NK-92 treated with Interleukin-12 subunit alpha and Interleukin-12 subunit beta, amount 100 ng/mL, for 24 hours (cell line): ENCODE measurements around the gene TPPP.

ENCODE experiments used
- DNase-seq: peaks from one replicate; lab custom pipeline; 2025; lab: John Stamatoyannopoulos, UW

TPPP gene

DNA sequence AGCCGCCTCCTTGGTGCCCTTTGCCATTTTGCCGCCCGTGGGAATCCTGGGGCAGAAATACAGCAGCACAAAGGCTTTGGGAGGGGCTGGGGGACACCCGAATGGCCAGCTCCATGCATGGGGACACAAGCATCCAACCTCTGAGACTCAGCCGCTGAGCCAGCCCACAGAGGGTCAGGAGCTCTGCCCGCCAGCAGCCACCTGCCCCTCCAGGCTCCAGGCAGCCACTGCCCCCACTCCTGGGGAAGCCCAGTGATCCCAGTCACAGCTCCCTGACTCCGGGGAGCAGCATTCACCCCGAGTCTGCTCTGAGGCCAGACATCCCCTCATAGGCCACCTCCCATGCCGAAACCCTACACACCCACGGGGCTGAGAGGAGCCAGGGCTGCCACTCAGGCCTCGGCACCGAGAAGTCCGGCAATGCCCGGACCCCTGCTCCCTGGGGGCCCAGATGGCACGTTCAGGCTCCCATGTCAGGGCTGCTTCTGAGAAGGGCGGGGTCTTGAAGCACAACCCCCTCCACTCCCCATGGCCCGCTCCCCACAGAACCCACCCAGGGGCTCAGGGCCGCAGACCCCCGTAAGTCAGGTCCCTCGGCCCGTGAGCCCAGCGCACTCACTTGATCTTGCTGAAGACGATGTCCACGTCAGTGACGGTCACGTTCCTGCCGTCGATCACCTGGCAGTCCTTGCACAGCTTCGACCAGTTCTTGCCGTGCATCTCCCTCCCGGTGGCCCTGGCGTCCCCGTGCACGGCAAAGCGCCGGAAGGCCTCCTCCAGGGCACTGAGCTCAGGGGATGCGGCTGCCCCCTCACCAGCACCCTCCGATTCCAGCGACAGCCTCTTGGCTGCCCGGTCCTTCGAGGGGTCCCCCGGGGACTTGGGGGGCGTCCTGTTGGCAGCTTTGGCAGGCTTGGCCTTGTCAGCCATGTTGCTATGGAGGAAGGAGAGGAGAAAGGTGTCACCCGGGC is 15.7 kb downstream of the TPPP start:
- DNase-seq, result no peak

DNA sequence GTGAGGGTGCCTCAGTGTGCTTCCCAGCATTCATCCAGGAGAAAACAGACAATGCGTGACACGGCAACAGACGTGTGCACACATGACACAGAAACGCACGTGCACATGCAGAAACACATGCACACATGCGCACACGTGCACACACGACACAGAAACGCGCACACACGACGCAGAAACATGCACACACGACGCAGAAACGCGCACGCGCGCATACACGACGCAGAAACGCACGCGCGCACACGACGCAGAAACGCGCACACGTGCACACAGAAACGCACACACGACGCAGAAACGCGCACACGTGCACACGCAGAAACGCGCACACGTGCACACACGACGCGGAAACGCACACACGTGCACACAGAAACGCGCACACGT is 16.5 kb downstream of the TPPP start:
- DNase-seq, result no peak

DNA sequence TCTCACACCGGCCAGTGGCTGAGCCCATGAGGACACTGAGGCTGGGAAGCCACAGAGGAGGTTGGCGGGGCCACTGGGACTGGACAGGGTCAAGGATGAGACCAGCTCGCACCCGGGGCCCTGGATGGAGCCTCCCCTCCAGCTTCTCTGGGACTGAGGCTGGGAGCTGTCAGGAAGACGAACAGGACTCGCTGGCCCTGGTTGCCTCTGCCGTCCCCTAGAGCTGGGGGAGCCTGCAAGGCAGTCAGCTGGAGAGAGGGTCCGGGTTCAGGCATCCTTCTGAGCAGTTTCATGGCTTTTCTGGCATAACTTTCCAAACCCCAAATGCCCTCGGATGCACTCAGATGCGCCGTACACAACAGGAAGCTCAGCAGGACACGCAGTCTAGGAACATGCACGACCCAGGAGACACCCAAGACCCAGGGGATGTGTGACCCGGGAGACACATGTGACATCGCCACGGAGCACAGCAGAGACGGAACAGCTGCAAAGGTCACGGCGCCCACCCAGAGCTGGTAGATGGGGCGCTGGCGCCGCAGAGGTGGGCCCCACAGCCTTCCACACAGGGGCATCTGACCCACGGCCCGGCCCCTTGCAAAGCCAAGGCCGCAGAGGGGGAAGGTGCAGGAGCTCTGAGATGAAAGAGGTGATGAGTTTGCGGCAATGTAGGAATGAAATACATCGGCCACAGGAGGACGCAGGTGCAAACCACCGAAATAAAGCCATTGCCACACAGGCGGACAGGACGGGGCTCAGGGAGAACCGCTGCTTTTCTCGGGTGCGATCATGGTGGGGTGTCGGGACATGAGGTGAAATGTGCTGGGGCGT is 17.1 kb downstream of the TPPP start:
- DNase-seq, result no peak

DNA sequence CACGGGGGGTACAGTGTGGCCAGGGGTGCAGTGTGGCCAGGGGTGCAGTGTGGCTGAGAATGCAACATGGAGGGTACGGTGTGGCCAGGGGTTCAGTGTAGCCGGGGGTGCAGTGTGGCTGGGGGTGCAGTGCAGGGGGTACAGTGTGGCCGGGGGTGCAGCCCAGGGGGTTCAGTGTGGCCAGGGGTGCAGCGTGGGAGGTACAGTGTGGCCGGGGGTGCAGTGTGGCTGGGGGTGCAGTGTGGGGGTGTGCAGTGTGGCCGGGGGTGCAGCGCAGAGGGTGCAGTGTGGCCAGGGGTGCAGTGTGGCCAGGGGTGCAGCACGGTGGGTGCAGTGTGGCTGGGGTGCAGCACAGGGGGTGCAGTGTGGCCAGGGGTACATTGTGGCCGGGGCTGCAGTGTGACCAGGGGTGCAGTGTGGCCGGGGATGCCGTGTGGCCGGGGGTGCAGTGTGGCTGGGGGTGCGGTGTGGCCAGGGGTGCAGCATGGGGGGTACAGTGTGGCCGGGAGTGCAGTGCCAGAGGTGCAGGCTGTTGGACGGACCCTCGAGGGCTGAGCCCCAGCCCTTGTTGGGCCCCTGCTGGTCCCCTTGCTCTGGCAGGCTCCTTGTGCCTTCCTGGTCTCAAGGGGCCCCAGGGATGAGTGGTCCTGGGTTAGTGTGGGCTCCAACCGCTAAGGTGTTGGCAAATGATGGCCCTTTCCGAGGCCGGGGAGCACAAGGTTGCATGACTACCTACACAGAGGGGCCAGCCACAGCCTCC is 17.9 kb downstream of the TPPP start:
- no peak for DNase-seq

DNA sequence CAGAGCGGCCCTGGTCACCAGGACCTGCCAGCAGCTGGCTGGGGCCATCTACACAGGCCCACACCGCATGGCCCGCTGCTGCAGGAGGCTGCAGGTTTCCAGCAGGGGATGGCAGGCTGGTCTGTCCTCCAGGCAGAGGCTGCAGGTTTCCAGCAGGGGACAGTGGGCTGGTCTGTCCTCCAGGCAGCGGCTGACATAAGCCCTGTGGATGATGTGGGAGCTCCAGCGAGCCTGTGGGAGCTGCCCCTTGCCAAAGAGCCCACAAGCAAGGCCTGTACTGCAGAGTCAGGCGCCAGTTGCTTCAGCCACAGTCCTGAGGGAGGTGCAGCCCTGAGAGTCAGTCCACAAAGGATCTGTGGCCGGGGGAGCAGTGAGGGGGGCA is 18.5 kb downstream of the TPPP start:
- DNase-seq, result no peak

DNA sequence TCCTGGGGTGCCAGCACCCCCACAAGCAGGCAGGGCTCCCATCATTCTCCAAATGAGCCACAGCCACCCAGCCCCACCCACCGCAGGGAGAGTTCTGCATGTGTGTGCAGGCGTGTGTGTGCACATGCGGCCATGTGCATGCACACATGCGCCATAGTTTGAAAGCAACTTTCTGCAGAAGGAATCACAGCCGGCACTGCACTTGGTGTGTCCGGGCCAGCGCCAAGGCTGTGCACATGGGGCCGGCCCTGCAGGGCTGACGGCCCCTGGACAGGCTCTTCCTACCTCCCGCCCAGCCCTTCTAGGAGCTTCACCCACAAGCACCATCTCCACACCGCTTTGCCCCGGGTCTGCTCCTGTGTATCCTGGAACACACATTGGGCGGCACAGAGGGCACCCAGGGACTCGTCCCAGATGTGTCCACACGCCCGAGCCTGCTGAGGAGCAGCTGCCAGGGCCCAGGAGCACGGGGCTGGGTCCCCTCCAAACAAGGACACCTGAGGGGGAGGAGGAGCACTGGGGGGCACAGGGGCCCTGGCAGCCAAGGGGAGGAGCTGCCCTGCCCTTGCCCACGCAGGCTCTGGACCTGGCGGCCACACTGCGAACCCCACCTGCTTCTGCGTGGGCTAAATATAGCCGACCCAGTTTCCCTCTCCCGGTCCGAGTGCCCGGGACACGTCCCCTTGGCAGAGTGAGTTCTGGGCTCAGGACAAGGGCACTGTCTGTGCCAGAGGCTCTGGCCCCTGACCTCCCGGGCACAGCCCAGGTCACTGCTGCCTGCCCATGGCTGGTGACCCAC is 19.1 kb downstream of the TPPP start:
- DNase-seq, result no peak

DNA sequence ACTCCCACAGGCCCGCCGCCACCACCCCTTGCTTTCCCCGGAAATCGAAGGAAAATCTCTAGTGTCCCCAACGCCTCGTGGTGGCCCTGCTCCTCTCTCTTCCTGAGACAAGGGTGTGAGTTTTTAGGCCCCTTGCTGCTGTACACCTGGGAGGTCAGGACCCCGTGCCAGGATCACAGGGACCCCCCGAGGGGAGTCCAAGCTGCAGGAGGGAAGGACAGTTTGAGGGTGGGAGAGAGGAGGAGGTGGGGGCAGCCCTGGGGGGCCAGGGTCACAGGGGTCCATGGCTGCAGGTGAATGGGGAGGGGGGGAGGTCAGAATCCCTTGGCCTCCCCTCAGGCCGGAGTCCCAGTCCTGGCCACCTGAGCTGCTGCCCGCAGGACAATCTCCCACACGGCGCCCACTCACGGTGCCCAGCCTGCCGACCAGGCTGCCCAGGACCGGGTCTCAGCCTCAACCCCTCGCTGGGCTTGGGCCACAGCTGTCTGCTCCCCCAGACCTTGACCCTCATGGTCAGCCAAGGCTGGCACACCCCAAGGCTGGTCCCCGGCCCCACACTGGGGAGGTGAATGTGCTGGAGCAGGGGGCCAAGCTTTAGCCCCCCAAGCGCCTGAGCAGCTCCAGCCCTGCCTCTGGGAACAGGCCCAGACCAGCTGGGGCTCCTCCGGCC is 19.9 kb downstream of the TPPP start:
- no peak for DNase-seq

DNA sequence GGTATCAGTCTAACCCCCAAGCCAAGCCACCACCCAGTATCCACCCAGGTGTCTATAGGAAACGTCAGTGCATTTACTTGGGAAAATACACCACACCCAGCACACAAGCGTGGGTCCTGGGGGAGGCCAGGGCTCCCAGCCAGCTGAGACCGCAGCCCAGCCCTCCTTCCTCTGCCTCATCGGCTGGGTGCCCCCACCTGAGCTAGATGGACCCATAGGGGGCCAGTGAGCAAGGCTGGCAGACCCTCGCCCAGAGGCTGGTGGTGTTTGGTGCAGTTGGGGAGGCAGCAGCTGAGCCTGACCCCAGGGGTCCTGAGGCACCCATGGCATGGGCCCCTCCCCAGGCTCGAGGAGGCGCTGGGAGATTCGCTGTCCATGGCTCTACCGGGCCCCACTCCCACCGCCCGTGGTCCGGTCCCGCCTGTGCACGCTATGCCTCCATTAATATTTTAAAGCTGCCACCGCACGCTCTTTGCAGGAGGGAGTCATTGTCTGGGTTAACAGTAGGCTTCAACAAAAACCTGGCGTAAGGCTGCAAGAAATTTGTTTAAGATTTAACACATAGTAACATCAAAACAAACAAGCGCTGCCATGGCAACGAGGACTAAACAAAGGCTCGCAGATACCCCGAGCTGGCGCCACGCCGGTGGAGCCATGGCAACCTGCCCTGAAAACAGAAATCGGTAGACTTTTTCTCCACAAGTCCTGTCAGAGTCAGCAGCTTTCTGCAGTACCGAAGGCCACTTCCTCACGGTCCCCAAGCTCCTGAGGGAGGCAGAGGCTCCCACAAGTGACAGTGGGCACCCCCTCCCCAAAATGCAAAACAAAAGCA is 20.6 kb downstream of the TPPP start:
- no peak for DNase-seq

DNA sequence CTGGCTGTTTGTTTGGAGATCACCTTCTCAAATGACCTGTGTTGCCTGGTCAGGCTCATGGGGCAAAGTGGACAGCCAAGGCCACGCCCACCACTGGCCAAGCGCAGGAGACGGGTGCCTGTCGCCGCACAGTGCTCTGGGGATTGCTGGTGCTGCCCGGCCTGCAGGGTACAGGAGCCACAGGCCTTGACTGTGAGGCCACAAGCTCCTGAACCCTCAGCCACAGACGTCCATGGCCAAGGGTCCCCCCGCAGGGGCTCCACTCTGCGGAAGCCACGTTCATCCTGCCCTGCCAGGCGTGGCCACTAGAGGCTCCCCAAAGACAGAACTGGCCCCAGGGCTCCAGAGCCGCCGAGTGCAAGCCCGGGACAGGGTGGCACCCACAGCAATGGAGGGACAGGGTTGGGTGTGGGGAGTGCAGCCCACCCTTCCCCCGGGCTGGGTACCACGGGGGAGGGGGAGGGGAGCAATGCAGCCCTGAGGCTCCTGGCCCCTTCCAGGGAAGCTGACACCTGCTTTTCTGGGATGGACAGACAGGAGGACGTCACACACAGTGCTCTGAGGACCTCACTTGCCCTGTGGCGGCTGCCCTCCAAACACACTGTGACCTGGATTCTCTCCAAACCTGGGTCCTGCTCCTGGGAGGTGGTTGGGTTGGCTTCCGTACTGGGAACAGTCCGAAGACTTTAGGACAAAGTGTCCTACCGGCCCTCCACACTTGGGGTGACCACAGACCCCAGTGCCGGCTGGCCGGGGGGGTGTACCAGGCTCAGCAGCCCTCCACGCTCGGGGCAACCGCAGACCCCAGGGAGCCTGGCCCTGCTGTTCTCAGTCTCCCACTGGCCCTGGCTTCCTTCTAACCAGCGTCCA is 21.5 kb downstream of the TPPP start:
- DNase-seq, result no peak

DNA sequence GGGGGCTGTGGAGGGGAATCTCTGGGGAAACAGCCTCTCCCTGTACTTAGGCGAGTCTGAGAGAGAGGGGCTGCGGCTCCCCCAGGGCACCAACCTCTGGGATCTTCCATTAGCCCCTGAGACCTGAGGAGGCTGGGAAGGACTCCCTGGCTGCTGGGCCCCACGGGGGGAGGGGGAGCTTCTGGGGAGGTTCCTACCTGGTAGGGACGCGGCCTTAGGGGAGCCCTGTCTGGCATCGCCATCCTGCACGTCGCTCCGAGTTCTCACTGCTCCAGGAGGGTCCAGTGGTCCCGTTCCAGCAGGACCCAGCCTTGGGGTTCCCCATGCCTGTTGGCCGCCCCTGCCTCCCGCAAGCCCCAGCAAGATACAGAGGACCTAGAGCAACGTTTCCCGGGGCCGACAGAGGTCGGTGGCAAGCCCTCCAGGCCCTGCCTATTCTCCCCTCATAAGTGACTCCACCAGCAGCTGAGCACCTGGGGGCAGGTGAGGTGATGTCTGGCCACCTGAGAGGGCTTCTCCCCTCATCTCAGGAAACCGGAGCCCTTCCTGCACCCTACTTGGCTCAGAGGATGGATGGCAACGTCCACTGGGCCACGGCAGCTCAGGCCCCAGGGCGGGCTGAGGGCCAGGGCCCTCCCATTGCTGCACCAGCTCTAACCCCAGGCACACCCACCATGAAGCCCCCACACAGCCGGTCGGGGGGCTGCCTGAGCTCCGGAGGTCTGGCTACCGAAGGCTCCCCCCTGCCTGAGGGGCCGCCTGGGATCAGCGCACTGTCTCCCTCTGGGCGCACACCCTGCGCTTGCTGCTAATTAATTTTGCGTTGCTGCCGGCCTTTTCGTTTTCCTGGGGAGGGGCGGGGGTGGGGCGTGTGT is 22.5 kb downstream of the TPPP start:
- no peak for DNase-seq

DNA sequence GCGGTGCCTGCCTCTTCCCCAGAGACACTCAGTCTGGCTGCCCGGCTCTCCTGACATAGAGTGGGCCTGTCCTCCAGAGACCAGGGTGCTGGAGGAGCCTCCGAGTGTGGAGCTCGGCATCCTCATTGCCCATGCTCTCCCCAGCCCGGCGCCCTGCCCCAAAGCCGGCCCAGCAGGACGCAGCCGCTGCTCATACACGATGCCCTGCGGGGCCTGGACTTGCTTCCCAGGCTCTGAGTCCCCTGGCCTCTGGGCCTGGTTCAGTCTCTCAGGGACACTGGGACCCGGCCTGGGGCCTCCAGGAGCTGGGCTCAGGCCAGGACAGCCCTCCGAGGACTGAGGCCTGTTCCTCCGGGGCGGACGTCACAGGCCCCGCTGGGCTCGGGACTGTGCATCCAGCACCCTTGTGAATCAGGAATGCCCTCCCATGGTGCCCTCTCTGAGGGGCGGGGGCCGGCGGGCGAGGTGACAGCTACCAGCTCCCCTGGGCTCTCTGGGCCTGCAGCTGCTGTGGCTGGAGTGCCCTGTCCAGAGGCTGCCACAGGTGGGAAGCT is 23.2 kb downstream of the TPPP start:
- DNase-seq, result no peak

DNA sequence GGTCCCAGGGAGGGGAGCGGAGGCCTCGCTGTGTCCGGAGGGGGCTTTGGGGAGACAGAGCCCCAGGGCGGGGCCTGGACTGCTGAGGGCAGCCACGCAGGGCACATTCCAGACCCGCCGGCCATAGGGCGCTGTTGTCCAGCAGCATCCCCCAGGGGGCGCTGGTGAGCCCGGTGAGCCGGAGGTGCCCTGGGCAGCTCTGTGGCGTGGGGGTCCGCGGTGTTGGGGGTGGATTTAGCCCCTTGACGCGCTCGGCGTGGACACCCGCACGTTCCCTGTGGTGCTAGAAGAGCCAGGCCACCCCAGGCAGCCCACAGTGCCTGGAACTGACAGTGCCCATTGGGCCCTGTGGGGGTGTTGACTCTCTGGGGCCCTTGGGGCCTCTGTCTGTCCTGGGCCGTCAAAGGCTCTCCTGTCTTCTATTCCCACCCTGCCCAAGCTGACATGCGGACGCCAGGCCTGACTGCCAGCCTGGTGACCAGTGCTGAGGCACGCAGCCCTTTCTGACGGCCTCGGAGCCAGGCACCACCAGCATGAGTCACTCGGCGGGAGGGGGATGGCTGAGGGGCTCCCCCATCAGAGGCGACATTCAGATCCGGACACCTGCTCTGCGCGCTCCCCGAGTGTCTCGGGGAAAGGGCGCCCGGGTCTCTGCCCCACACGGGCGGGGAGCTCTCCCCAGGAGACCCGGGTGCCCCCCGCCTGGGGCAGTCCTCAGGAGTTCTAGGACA is 23.9 kb downstream of the TPPP start:
- DNase-seq, result no peak

DNA sequence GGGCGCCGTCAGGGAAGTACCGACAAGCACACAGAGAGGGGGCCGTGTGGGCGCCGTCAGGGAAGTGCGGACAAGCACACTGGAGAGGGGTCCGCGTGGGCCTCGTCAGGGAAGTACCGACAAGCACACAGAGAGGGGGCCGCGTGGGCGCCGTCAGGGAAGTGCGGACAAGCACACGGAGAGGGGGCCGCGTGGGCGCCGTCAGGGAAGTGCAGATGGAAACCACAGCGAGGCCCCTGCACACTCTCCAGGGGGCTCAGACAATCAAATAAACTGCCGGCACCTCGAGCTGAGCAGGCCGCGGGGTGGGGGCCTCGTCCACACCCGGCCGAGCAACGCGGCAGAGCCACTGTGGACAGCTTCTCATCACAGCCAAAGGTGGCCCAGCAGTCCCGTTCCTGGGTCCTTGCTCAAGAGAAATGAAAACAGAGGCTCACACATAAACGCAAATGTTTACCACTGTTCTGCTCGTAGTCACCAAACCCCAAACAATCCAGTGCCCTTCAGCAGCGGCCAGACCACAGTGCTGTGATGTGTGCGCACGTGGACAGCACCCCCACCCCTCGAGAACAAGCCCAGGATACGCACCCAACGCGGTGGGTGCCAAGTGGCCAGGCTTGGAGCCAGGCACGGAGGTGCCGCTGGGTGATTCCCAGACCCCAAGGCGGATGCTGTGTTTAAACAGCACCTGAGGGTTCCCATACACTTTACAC is 24.7 kb downstream of the TPPP start:
- no peak for DNase-seq

DNA sequence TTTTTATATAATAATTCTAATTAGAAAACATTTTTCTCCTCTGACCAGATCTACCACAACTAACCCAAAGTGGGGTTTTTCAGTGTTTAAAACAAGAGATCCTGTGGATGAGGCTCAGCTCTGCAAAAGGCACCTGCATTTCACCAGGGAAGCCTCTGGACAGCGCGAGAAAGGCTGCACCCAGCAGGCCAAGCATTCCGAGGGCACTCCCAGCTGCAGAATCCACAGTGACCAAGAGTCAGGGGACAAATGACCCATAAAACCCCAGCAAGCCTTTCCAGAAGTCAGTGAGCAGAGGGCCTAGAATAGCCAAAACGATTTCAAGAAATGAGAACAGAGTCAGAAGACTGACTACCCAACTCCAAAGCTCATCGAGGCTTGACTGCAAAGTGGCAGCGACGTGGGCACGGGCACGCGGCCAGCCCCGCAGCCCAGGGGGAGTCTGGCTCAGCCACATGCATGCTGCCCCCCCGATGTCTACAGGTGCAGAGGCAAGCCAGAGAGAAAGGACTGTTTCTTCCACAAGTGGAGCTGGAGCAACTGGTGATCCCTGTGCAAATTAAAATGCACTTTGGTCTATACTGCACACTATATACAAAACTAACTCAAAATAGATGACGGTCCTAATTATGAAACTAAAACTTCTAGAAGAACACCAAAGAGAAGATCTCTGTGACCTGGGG is 26.2 kb downstream of the TPPP start:
- no peak for DNase-seq

DNA sequence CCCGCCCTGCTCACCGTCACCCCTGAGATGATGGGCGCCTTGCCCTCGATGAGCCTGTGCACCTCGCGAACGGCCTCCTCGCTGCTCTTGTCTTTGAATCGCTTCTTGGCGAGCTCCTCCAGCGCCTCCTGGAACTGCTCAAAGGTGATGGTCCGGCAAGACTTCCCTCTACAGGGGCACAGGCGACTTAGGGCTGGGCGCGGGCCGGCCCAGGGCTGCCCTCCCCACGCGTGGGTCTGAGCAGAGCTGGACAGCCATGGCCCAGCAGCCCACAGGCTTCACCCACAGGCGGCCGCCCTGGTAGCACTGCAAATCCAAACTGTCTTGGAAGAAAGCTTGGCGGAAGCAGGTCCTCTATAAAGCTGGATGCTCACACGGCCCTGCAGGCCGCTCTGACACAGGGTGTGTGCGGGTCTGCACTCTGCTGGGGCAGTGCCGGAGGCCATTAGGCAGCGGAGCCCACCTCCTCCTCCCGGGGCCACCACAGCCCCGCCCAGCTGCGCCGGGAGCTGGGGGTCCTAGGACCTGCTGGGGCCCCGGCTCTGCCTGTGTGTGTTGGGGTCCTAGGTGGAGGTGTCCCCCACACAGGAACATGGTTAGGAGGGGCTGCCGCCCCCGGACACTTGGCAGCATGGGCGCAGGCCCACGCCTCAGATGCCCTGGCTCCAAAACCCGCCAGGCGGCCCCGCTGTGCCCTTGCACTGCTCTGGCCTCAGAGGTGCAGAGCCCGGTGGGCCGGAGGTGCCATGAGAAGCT is 27.0 kb downstream of the TPPP start:
- DNase-seq, result no peak
